ENCODE results near the gene MOGAT1. TPM values are rescaled to one million over a fixed set of nuclear protein-coding genes. Genes with fewer than 3 reads are reported as not detected.

Gene MOGAT1
- total RNA-seq, 3 donors from 2014 or later (not counting 1 experiment from before 2014, with no cell fraction given) = not detected

DNA sequence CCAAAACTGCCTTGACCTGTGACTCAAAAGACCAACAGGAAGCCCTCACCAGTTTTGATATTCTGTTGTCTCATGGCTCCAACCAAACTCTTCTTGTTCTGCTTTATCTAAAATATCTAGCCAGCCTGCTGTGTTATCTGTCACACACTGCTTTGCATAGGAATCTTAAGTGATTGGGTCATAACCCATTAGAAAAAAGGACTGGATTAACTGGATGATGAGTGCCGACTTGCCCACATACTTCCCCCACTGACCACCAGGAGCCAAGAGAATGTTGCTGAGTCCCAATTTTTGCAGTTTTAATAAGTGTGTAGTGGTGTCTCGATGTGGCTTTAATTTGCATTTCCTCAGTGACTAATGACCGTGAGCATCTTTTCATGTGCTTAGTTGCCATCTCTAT, 6.5 kb downstream of the MOGAT1 start:
- Histone ChIP-seq H3K27ac (ENCODE audit: low read length) (no peak overlapping the region), H3K9me3 (ENCODE audit: control insufficient read depth, insufficient read depth, low read length) (no peaks in the 10 kb centered on the region), H3K36me3 (ENCODE audit: control insufficient read depth, insufficient read depth, low read length) (no peaks in the 10 kb centered on the region), H3K4me3 (ENCODE audit: low read length) (no peak overlapping the region), H3K27me3 (ENCODE audit: control insufficient read depth, insufficient read depth, low read length) (peaks cover 14% of the 10 kb centered on the region), H3K4me1 (ENCODE audit: control insufficient read depth, insufficient read depth, low read length) (no peaks in the 10 kb centered on the region)
- TF ChIP-seq, protein P1, sequence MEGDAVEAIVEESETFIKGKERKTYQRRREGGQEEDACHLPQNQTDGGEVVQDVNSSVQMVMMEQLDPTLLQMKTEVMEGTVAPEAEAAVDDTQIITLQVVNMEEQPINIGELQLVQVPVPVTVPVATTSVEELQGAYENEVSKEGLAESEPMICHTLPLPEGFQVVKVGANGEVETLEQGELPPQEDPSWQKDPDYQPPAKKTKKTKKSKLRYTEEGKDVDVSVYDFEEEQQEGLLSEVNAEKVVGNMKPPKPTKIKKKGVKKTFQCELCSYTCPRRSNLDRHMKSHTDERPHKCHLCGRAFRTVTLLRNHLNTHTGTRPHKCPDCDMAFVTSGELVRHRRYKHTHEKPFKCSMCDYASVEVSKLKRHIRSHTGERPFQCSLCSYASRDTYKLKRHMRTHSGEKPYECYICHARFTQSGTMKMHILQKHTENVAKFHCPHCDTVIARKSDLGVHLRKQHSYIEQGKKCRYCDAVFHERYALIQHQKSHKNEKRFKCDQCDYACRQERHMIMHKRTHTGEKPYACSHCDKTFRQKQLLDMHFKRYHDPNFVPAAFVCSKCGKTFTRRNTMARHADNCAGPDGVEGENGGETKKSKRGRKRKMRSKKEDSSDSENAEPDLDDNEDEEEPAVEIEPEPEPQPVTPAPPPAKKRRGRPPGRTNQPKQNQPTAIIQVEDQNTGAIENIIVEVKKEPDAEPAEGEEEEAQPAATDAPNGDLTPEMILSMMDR (IDR thresholded peaks at IDR 0.05) = no peak
- no peak for ATAC-seq
- Mint-ChIP-seq H3K4me3 (no peak overlapping the region), H3K9me3 (no peaks in the 10 kb centered on the region), H3K27ac (no peak overlapping the region), H3K27me3 (ENCODE audit: low read depth in 2 of 2) (peaks cover 29 to 81% of the 10 kb centered on the region in 2 donors), H3K36me3 (no peaks in the 10 kb centered on the region), H3K4me1 (no peaks in the 10 kb centered on the region)
- intact Hi-C loops (cut with micrococcal nuclease) = no loop called here
- 85% methylated on average over 2 of the region's 3 CpGs for WGBS (ENCODE audit: insufficient coverage)
- no peak for DNase-seq

DNA sequence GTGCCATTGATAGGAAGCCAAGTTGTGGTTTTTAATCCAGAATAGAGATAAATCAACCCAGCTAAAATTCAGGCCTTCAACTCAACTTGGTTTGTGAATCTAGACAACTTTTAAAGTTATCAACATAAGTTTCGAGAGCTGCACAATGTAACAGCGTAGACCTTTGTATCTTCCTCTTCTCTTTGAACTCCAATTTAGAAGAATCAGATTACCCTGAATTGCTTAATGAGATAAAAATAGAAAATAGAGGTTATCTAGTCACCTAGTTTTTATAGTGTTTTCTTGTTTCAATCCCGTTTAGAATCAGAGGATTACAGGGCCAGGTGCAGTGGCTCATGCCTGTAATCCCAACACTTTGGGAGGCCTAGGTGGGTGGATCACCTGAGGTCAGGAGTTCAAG, 12.3 kb downstream of the MOGAT1 start:
- no peaks in the 10 kb centered on the region for H3K4me1 Mint-ChIP-seq
- H3K4me3 Mint-ChIP-seq = no peak overlapping the region
- H3K4me3 ChIP-seq (ENCODE audit: low read length) = no peak overlapping the region
- no peak overlapping the region for H3K27ac Mint-ChIP-seq
- H3K4me1 ChIP-seq (ENCODE audit: control insufficient read depth, insufficient read depth, low read length) = no peaks in the 10 kb centered on the region
- no peaks in the 10 kb centered on the region for H3K9me3 ChIP-seq (ENCODE audit: control insufficient read depth, insufficient read depth, low read length)
- intact Hi-C loops (cut with micrococcal nuclease) = no loop called here
- H3K36me3 ChIP-seq (ENCODE audit: control insufficient read depth, insufficient read depth, low read length) = no peaks in the 10 kb centered on the region
- ATAC-seq (no peak), DNase-seq (no peak)
- peaks cover 15 to 30% of the 10 kb centered on the region in 2 donors for H3K27me3 Mint-ChIP-seq (ENCODE audit: low read depth in 2 of 2)
- H3K9me3 Mint-ChIP-seq = no peaks in the 10 kb centered on the region
- no peak overlapping the region for H3K27ac ChIP-seq (ENCODE audit: low read length)
- H3K36me3 Mint-ChIP-seq = no peaks in the 10 kb centered on the region
- TF ChIP-seq, protein P1 (IDR thresholded peaks at IDR 0.05) = no peak
- WGBS (ENCODE audit: insufficient coverage) = 92% methylated on average over 3 of the region's 3 CpGs
- peaks cover 2% of the 10 kb centered on the region for H3K27me3 ChIP-seq (ENCODE audit: control insufficient read depth, insufficient read depth, low read length)

DNA sequence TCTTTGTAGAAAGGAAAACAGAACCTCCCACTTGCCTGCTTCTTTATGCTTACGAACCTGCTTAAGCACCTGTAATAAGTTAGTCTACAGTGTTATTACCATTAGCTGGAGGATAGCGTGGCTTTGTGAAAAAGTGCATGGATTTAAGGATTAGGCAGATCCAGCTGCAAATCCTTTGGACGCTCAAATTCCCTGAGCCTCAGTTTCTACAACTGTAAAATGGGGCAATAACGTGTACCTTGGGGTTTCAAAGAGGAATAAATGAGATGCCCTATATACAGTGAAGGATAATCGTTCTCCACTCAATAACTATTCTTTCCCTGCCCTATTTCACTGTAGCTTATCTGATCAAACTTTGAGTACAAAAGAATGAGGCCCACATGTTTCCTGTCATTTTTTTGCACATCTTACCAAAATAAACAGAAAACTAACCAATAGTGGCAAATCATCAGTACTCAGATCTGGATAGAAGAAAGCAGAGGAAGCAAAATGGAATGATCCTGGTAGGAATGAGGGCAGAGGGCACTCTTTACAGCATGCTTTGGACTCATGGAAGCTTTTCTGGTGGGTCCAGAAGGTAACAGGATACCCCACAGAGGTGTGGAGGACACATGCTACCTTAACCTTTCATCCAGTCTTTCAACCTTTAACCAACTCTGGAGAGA, 14.8 kb downstream of the MOGAT1 start:
- H3K27me3 ChIP-seq (ENCODE audit: control insufficient read depth, insufficient read depth, low read length) = no peaks in the 10 kb centered on the region
- no peaks in the 10 kb centered on the region for H3K36me3 ChIP-seq (ENCODE audit: control insufficient read depth, insufficient read depth, low read length)
- no peak overlapping the region for H3K4me3 ChIP-seq (ENCODE audit: low read length)
- intact Hi-C loops (cut with micrococcal nuclease) = no loop called here
- DNase-seq = no peak
- no peaks in the 10 kb centered on the region for H3K9me3 ChIP-seq (ENCODE audit: control insufficient read depth, insufficient read depth, low read length)
- TF ChIP-seq, protein P1 (IDR thresholded peaks at IDR 0.05) = no peak
- H3K36me3 Mint-ChIP-seq = no peaks in the 10 kb centered on the region
- no peaks in the 10 kb centered on the region for H3K9me3 Mint-ChIP-seq
- no peaks in the 10 kb centered on the region for H3K4me1 ChIP-seq (ENCODE audit: control insufficient read depth, insufficient read depth, low read length)
- no peak for ATAC-seq
- H3K27me3 Mint-ChIP-seq (ENCODE audit: low read depth in 2 of 2) = peaks cover 6 to 15% of the 10 kb centered on the region in 2 donors
- WGBS (ENCODE audit: insufficient coverage) = 77% methylated on average over 3 of the region's 5 CpGs
- H3K27ac ChIP-seq (ENCODE audit: low read length) = no peak overlapping the region
- peaks cover 0 to 5% of the 10 kb centered on the region in 2 donors for H3K4me1 Mint-ChIP-seq
- H3K27ac Mint-ChIP-seq = no peak overlapping the region
- H3K4me3 Mint-ChIP-seq = no peak overlapping the region

DNA sequence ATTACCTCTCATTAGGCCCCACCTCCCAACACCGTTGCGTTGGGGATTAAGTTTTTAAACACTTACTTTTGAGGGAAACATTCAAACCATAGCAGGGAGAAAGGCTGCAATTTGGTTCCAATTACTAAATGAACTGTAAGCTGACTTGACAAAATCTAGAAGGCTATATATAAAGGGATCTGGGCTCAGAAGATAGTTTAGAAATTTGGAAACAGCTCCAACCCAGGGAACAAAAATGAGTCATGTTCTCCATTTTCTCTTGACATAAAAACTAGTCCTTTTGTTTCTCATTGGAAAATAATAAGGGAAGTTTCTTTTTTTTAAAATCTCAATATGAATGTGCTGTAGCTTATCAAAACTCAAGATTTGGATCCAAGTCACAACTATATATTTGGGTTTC, 17.5 kb downstream of the MOGAT1 start:
- Histone ChIP-seq H3K27ac (ENCODE audit: low read length) (no peak overlapping the region), H3K36me3 (ENCODE audit: control insufficient read depth, insufficient read depth, low read length) (no peaks in the 10 kb centered on the region), H3K9me3 (ENCODE audit: control insufficient read depth, insufficient read depth, low read length) (no peaks in the 10 kb centered on the region), H3K4me1 (ENCODE audit: control insufficient read depth, insufficient read depth, low read length) (no peaks in the 10 kb centered on the region), H3K4me3 (ENCODE audit: low read length) (no peak overlapping the region), H3K27me3 (ENCODE audit: control insufficient read depth, insufficient read depth, low read length) (no peaks in the 10 kb centered on the region)
- Mint-ChIP-seq H3K9me3 (no peaks in the 10 kb centered on the region), H3K27me3 (ENCODE audit: low read depth in 2 of 2) (peaks cover 0 to 11% of the 10 kb centered on the region in 2 donors), H3K36me3 (no peaks in the 10 kb centered on the region), H3K27ac (no peak overlapping the region), H3K4me1 (peaks cover 0 to 5% of the 10 kb centered on the region in 2 donors), H3K4me3 (no peak overlapping the region)
- TF ChIP-seq, protein P1 (IDR thresholded peaks at IDR 0.05) = no peak
- WGBS (ENCODE audit: insufficient coverage) = 84% methylated on average over 2 of the region's 2 CpGs
- no peak for ATAC-seq
- intact Hi-C loops (cut with micrococcal nuclease) = no loop called here
- no peak for DNase-seq
